KBM-7 (cell line): Measurements from ENCODE around the gene NAGPA.
"Not testable (repeated sequence)": the region's sequence is repeated elsewhere in the genome, so short reads cannot be mapped to it uniquely, and the experiment has no call there.

Experiments used
- DNase-seq: peaks from one replicate; pipeline ENCODE4 v3.0.0-alpha.2; 2015
- in situ Hi-C: fragments of 300-500 bp; cut with MboI; formaldehyde crosslinking; loops from 2 replicates; pipeline ENCODE4 v1.14.3; 2020; ENCODE audit warnings: low sequenced_read_pairs, low pct_unique_long_range_greater_than_20kb, mixed read lengths

NAGPA gene

GRCh38 chr16:5062790-5063765, 29.3 kb upstream of the NAGPA start:
- in situ Hi-C loops, result no loop called here
- DNase-seq, result no peak

- in situ Hi-C loops, result no loop called here
- DNase-seq, result no peak
Observed at GRCh38 chr16:5062051-5062450, 28.3 kb upstream of the NAGPA start.

- no peak for DNase-seq
- in situ Hi-C loops, result no loop called here
Observed at GRCh38 chr16:5060073-5060641, 26.4 kb upstream of the NAGPA start.

DNA sequence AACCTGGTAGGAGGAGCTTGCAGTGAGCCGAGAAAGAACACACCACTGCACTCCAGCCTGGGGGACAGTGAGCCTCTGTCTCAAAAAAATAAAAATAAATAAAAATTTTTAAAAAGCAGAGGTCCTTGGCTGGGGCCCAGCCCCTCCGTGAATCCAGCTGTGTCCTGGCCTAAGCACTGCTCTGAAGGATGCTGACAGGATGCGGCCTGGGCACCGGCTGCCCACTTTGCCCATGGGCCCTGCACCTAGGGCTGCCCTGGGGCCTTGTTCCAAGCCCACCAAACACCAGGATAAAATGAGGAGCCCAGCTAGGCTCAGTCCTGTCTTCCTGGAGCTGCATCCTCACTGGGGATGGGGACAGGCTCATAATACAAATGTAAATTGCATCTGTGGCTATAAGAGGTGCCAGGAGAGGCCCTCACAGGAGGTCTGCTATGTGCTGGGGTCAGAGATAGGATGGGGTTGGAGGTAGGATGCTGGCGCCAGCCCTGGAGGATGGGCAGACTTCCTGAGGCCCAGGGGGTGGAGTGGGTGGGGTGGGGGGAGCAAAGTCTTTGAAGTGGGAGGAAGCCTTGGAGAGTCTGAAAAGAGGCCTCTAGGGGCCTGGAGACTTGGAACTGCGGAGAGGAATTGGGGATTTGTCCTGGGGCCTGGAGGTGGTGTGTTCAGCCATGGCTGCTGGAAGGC, 25.8 kb upstream of the NAGPA start:
- in situ Hi-C loops, result no loop called here
- DNase-seq, result no peak

GRCh38 chr16:5058476-5058875, 24.7 kb upstream of the NAGPA start:
- in situ Hi-C loops, result no loop called here
- no peak for DNase-seq

GRCh38 chr16:5056352-5056751, 22.6 kb upstream of the NAGPA start:
- in situ Hi-C loops, result no loop called here
- DNase-seq, result peak; percentile 59

- no peak for DNase-seq
- in situ Hi-C loops, result no loop called here
Observed at GRCh38 chr16:5054876-5055865, 21.4 kb upstream of the NAGPA start.

- DNase-seq, result no peak
Observed at GRCh38 chr16:5046914-5047313, 13.2 kb upstream of the NAGPA start.

GRCh38 chr16:5045499-5046115, 11.9 kb upstream of the NAGPA start:
- in situ Hi-C loops, result no loop called here
- no peak for DNase-seq

More at GRCh38 chr16:5046914-5047313, 13.2 kb upstream of the NAGPA start:
- in situ Hi-C loops, result no loop called here

- in situ Hi-C loops, DNase-seq: not testable (repeated sequence)
Observed at GRCh38 chr16:5044581-5044980, 10.8 kb upstream of the NAGPA start.

GRCh38 chr16:5044011-5044540, 10.3 kb upstream of the NAGPA start:
- in situ Hi-C loops, result no loop called here
- DNase-seq, result no peak

GRCh38 chr16:5042574-5043171, 8.9 kb upstream of the NAGPA start:
- in situ Hi-C loops, result no loop called here
- DNase-seq, result no peak

- in situ Hi-C loops, result no loop called here
- no peak for DNase-seq
Observed at GRCh38 chr16:5041600-5042133, 7.9 kb upstream of the NAGPA start.

DNA sequence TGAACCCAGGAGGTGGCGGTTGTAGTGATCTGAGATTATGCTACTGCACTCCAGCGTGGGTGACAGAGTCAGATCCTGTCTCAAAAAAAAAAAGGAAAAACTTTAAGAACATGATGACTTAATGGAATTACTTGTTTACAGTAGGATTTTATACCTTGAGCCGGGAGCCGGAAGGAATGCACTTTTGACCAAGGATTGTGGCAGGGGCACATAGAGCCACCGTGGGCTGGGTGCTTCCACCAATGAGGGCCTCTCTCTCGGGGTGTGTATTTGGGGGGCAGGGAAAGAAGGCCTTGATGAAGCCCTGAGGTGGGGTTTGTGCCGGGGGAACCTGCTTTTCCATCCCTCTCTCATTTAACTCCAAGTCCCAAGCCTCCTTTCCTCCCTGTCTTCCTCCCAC, 6.7 kb upstream of the NAGPA start:
- no peak for DNase-seq
- in situ Hi-C loops, result no loop called here

- DNase-seq, result no peak
- in situ Hi-C loops, result no loop called here
Observed at GRCh38 chr16:5036228-5037156, 2.8 kb upstream of the NAGPA start.

- DNase-seq, result no peak
- in situ Hi-C loops, result no loop called here
Observed at GRCh38 chr16:5035909-5036227, 2.1 kb upstream of the NAGPA start.

DNA sequence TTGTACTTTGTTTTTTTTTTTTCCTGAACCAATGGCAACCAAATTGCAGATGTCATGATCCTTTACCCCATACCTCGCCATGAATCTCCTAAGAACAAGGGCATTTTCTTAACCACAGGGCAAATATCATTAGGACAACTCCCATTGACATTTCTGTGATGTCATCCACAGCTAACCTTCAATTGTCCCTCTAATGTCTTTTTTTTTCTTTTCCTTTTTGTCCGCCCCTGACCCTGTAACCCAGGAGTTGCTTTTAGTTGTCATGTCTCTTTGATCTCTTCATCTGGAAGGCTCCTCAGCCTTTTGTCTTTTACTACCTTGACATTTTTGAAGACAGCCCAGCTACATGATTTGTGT, 410 bp upstream of the NAGPA start:
- DNase-seq, result no peak
- in situ Hi-C loops, result no loop called here
